A549 (cell line): ENCODE results near the gene ALDH1A2. TPM values are rescaled to one million over a fixed set of nuclear protein-coding genes. Genes with fewer than 3 reads are reported as not detected.

Experiments
- ATAC-seq, 2 experiments: fragments of 200-7000 bp in 1 of 2; fragments of >200 bp in 1 of 2; cut with Nextera tagmentation in 1 of 2; cut with Tn5 transposase in 1 of 2; 3 replicates each; pipeline versions ENCODE4 v1.8.0 to v1.9.1; 2018 to 2020; ENCODE audit warnings: mild to moderate bottlenecking in 1 of 2, moderate library complexity in 1 of 2
- CTCF ChIA-PET: fragments of 300-600 bp; sonication (Branson Sonifier 250); formaldehyde crosslinking; extraction: SDS; loops from one replicate; lab custom pipeline; 2021; ENCODE audit warnings: antibody characterized with exemption, inconsistent platforms; lab: Yijun Ruan, JAX
- POLR2A ChIA-PET: fragments of 350-600 bp; formaldehyde crosslinking; extraction: SDS; loops from one replicate; lab custom pipeline; 2021; ENCODE audit warnings: antibody characterized with exemption, inconsistent platforms; lab: Yijun Ruan, JAX
- DNase-seq, 2 experiments: peaks; one replicate each; pipeline versions ENCODE4 v3.0.0 to v3.0.0-alpha.2; 2011 to 2016; ENCODE audit warnings: low read depth in 1 of 2, low spot score in 1 of 2
- FAIRE-seq: peaks from 2 replicates; lab custom pipeline; 2011; peaks lifted over from hg19 to GRCh38; lab: Jason Lieb, UNC
- H3K27ac ChIP-seq, 2 experiments: fragments of >200 bp; sonication (Bioruptor Twin); formaldehyde crosslinking; 3 replicates each; pipeline ENCODE4 v1.5.1; 2016 to 2017
- H3K4me1 ChIP-seq: fragments of >200 bp; sonication (Bioruptor Twin); formaldehyde crosslinking; 3 replicates; pipeline ENCODE4 v1.6.1; 2016
- H3K4me2 ChIP-seq: fragments of >200 bp; sonication (Bioruptor Twin); formaldehyde crosslinking; 3 replicates; pipeline ENCODE4 v1.6.1; 2016
- H3K4me3 ChIP-seq: fragments of >200 bp; sonication (Bioruptor Twin); formaldehyde crosslinking; 3 replicates; pipeline ENCODE4 v1.5.1; 2016
- H3K9me3 ChIP-seq: fragments of >200 bp; sonication (Bioruptor Twin); formaldehyde crosslinking; 3 replicates; pipeline ENCODE4 v1.6.1; 2016
- BHLHE40 ChIP-seq: IDR thresholded peaks from 2 replicates; pipeline ENCODE4 v1.6.1; 2012; ENCODE audit warnings: low read depth, low read length, inconsistent platforms
- CBX8 ChIP-seq: fragments of 200-600 bp; sonication (generic); IDR thresholded peaks from 2 replicates; pipeline ENCODE4 v1.6.1; 2016
- CHD4 ChIP-seq: fragments of 200-600 bp; sonication (generic); IDR thresholded peaks from 2 replicates; pipeline ENCODE4 v1.6.1; 2016; ENCODE audit warnings: antibody characterized with exemption, mild to moderate bottlenecking, borderline replicate concordance
- EP300 ChIP-seq, 2 experiments: fragments of >200 bp; sonication (Bioruptor Twin); formaldehyde crosslinking; IDR thresholded peaks; 2 replicates in 1 of 2; 3 replicates in 1 of 2; pipeline ENCODE4 v1.6.1; 2016 to 2017
- ESRRA ChIP-seq: fragments of 150-350 bp; IDR thresholded peaks from 2 replicates; pipeline ENCODE4 v1.6.1; 2014; ENCODE audit warnings: mild to moderate bottlenecking, low read length, borderline replicate concordance
- FOSB ChIP-seq: fragments of 250-450 bp; sonication (Bioruptor Pico); IDR thresholded peaks from 2 replicates; pipeline ENCODE4 v1.5.0; 2020; ENCODE audit warnings: mild to moderate bottlenecking, moderate library complexity
- KDM5A ChIP-seq: fragments of 200-600 bp; sonication (generic); IDR thresholded peaks from 2 replicates; pipeline ENCODE4 v1.6.1; 2016; ENCODE audit warnings: antibody characterized with exemption, mild to moderate bottlenecking
- MAZ ChIP-seq: fragments of 150-350 bp; IDR thresholded peaks from 2 replicates; pipeline ENCODE4 v1.6.1; 2014; ENCODE audit warnings: antibody characterized with exemption, low read depth, low read length, borderline replicate concordance
- MYC ChIP-seq: IDR thresholded peaks from 2 replicates; pipeline ENCODE4 v1.6.1; 2012; ENCODE audit warnings: mild to moderate bottlenecking, inconsistent platforms, low read length, improper control_type of control experiment, borderline replicate concordance
- NPAS2 ChIP-seq: fragments of 250-450 bp; sonication (Bioruptor Pico); IDR thresholded peaks from 2 replicates; pipeline ENCODE4 v1.8.0; 2022; ENCODE audit warnings: mild to moderate bottlenecking, moderate library complexity, borderline replicate concordance
- PHF8 ChIP-seq: fragments of 200-600 bp; sonication (generic); IDR thresholded peaks from 2 replicates; pipeline ENCODE4 v1.6.1; 2016; ENCODE audit warnings: low read depth, mild to moderate bottlenecking, antibody characterized with exemption, moderate library complexity, borderline replicate concordance
- POLR2AphosphoS2 ChIP-seq: conservative IDR thresholded peaks from 2 replicates; pipeline ENCODE4 v1.6.1; 2012; ENCODE audit warnings: low read length, improper control_type of control experiment, inconsistent platforms
- RAD21 ChIP-seq, 2 experiments: fragments of >200 bp in 1 of 2; sonication (Bioruptor Twin) in 1 of 2; formaldehyde crosslinking in 1 of 2; IDR thresholded peaks in 1 of 2; conservative IDR thresholded peaks in 1 of 2; 2 replicates in 1 of 2; 3 replicates in 1 of 2; pipeline ENCODE4 v1.6.1; 2012 to 2018; ENCODE audit warnings: inconsistent platforms in 1 of 2
- RFX5 ChIP-seq: fragments of 450-650 bp; IDR thresholded peaks from 2 replicates; pipeline ENCODE4 v1.7.1; 2014; ENCODE audit warnings: antibody characterized with exemption, mild to moderate bottlenecking, moderate library complexity
- RNF2 ChIP-seq: fragments of 200-600 bp; sonication (generic); IDR thresholded peaks from 2 replicates; pipeline ENCODE4 v1.6.1; 2016; ENCODE audit warnings: low read depth, mild to moderate bottlenecking, antibody characterized with exemption, moderate library complexity, borderline replicate concordance
- WGBS: methylation state at CpG from one replicate; pipeline ENCODE4 v1.1.6; 2017; ENCODE audit errors: missing lambda C conversion rate; 5-methylcytosine and 5-hydroxymethylcytosine counted together
- polyA plus RNA-seq, 4 experiments: library from polyadenylated mRNA; depleted of rRNA in 3 of 4; stranded (reverse); fragments of >200 nt; fragmentation: RNase III in 1 of 4; extraction: RNeasy Plus Mini Kit Qiagen cat#74134 plus additional on column Dnase treatment in 1 of 4; gene quantifications; 2 replicates in 3 of 4; 3 replicates in 1 of 4; pipeline ENCODE4 v1.2.3, GENCODE V29; 2011 to 2017
- TF ChIP-seq, protein P1 (sequence below): IDR thresholded peaks from 2 replicates; pipeline ENCODE4 v1.6.1; 2012
- TF ChIP-seq, protein P2 (sequence below): fragments of 200-600 bp; sonication (generic); IDR thresholded peaks from 2 replicates; pipeline ENCODE4 v1.6.1; 2016; ENCODE audit warnings: antibody characterized with exemption, mild to moderate bottlenecking, moderate library complexity
- TF ChIP-seq, protein P3 (sequence below): IDR thresholded peaks from 2 replicates; pipeline ENCODE4 v1.6.1; 2012

The ALDH1A2 gene
- polyA plus RNA-seq, 2 of the 4 experiments (the other 2 are of a cell fraction): 0.23 to 0.35 TPM

DNA sequence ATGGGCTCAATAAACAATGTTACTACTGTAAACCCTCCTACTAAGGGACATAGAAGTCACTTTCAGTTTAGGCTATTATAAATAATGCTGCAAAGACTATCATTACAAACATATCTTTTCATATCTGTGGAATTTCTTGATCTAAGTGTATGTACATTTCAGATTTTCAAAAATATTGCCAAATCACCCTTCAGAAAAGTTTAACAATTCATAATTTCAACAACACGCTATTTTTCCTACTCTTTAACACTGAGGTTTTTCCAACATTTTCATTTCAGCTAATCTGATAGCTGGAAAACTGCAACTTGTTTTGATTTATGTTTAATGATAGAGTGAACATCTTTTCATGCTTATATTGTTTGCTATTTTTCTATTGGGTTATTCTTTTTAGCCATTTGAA, 69.0 kb downstream of the ALDH1A2 start:
- no peak overlapping the region for H3K4me3 ChIP-seq
- TF ChIP-seq BHLHE40 (no peak), NPAS2 (no peak), PHF8 (no peak), RNF2 (no peak), MAZ (no peak), KDM5A (no peak), RAD21 (conservative IDR thresholded peaks at IDR 0.05 in 1 of 2, IDR thresholded peaks at IDR 0.05 in 1 of 2) (no peak), EP300 (IDR thresholded peaks at IDR 0.05) (no peak), ESRRA (no peak), MYC (no peak), CHD4 (no peak)
- TF ChIP-seq, protein P1, sequence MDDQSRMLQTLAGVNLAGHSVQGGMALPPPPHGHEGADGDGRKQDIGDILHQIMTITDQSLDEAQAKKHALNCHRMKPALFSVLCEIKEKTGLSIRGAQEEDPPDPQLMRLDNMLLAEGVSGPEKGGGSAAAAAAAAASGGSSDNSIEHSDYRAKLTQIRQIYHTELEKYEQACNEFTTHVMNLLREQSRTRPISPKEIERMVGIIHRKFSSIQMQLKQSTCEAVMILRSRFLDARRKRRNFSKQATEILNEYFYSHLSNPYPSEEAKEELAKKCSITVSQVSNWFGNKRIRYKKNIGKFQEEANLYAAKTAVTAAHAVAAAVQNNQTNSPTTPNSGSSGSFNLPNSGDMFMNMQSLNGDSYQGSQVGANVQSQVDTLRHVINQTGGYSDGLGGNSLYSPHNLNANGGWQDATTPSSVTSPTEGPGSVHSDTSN: no peak
- no peaks in the 10 kb centered on the region; the same call in 2 of the 3 replicates for H3K9me3 ChIP-seq
- H3K4me2 ChIP-seq: no peak overlapping the region
- ChIA-PET POLR2A (no interaction called here), CTCF (interaction anchor here (1.0 to 1.4 kb wide), 3 partner anchors 17 to 70 kb away, joined by 3 read pairs; no protein-coding TSS in a partner anchor)
- no peak for DNase-seq
- 31% methylated on average over 1 of the region's 1 CpG for WGBS
- no peak for ATAC-seq
- no peak for FAIRE-seq
- H3K27ac ChIP-seq: no peak overlapping the region
- H3K4me1 ChIP-seq: no peaks in the 10 kb centered on the region

DNA sequence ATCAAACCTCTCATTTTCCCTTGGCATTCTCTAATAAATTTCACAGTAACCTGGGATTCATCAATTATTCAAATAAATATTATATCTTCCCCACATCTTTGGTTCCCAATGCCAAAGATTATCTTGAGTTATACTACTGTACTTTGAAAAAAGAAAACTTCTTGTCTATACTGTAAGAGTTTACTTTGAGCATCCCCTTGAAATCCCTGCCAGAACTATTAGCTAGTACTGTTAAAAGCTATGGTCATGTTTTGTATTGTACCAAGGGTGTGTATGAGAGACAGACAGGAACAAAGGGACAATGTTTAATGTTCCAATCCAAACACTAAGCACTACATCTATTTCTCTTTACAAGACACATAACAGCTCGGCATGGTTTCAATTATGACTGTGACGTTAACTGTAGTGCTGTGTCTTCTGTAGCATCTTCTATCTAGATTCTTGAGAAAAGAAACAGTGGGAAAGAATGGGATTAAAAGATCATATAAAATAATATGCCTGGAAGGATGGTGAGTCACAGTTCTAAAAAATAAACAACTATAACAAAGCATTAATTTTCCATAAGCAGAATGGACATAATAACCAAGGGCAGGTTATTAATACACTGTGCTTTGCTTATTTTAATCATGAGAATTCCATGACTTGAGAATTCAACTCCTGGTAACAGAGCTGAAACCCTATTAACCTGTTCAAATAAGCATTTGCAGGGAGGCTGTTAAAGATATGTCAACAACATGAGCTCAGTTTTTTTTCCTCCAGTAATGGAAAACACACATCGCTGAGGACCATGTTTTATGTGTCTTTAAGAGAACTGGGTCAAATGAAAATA, 71.1 kb downstream of the ALDH1A2 start:
- H3K4me1 ChIP-seq: no peaks in the 10 kb centered on the region
- TF ChIP-seq, protein P2, sequence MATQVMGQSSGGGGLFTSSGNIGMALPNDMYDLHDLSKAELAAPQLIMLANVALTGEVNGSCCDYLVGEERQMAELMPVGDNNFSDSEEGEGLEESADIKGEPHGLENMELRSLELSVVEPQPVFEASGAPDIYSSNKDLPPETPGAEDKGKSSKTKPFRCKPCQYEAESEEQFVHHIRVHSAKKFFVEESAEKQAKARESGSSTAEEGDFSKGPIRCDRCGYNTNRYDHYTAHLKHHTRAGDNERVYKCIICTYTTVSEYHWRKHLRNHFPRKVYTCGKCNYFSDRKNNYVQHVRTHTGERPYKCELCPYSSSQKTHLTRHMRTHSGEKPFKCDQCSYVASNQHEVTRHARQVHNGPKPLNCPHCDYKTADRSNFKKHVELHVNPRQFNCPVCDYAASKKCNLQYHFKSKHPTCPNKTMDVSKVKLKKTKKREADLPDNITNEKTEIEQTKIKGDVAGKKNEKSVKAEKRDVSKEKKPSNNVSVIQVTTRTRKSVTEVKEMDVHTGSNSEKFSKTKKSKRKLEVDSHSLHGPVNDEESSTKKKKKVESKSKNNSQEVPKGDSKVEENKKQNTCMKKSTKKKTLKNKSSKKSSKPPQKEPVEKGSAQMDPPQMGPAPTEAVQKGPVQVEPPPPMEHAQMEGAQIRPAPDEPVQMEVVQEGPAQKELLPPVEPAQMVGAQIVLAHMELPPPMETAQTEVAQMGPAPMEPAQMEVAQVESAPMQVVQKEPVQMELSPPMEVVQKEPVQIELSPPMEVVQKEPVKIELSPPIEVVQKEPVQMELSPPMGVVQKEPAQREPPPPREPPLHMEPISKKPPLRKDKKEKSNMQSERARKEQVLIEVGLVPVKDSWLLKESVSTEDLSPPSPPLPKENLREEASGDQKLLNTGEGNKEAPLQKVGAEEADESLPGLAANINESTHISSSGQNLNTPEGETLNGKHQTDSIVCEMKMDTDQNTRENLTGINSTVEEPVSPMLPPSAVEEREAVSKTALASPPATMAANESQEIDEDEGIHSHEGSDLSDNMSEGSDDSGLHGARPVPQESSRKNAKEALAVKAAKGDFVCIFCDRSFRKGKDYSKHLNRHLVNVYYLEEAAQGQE: no peak
- TF ChIP-seq NPAS2 (no peak), CBX8 (no peak), RFX5 (no peak), MYC (no peak), POLR2AphosphoS2 (no peak), FOSB (CRISPR knock-in tag) (no peak)
- TF ChIP-seq, protein P3, sequence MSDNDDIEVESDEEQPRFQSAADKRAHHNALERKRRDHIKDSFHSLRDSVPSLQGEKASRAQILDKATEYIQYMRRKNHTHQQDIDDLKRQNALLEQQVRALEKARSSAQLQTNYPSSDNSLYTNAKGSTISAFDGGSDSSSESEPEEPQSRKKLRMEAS: no peak
- TF ChIP-seq, all 56 proteins: peak for 0
- CTCF ChIA-PET: interaction anchor here (0.7 to 1.9 kb wide), 4 partner anchors 14 to 72 kb away, joined by 3 to 7 read pairs (median 4); no protein-coding TSS in a partner anchor
- ATAC-seq (no peak), FAIRE-seq (peak; percentile 36), DNase-seq (no peak)
- Histone ChIP-seq H3K9me3 (no peaks in the 10 kb centered on the region; the same call in 2 of the 3 replicates), H3K4me3 (no peak overlapping the region), H3K27ac (no peak overlapping the region), H3K4me2 (no peak overlapping the region)
- POLR2A ChIA-PET: no interaction called here
- 5% methylated on average over 3 of the region's 3 CpGs for WGBS
